Gastroesophageal sphincter (tissue), 4 donors: ENCODE data around the gene CDK14. TPM values are rescaled to one million over a fixed set of nuclear protein-coding genes. Genes with fewer than 3 reads are reported as not detected.

Source experiments
- ATAC-seq: fragments of 150-250 bp; one replicate; pipeline ENCODE4 v1.9.1; 2016; ENCODE audit warnings: mild to moderate bottlenecking, moderate library complexity
- H3K27ac ChIP-seq, 4 donors: fragments of 200-600 bp; sonication (generic) in 3 of 4; 1 replicate in 3 of 4; 2 replicates in 1 of 4; pipeline ENCODE4 v1.5.1; 2016 to 2019
- H3K27me3 ChIP-seq: fragments of 200-600 bp; sonication (generic); one replicate; pipeline ENCODE4 v1.5.1; 2019
- H3K36me3 ChIP-seq, 2 donors: fragments of 200-600 bp; sonication (generic); one replicate each; pipeline ENCODE4 v1.5.1; 2019; ENCODE audit warnings: control low read depth in 1 of 2
- H3K4me1 ChIP-seq, 3 donors: fragments of 200-600 bp; sonication (generic); 1 replicate in 2 of 3; 2 replicates in 1 of 3; pipeline ENCODE4 v1.5.1; 2016 to 2019; ENCODE audit warnings: control low read depth in 2 of 3
- H3K4me3 ChIP-seq, 2 donors: fragments of 200-600 bp; sonication (generic); one replicate each; pipeline ENCODE4 v1.5.1; 2019; ENCODE audit warnings: mild to moderate bottlenecking in 1 of 2, moderate library complexity in 1 of 2
- H3K9me3 ChIP-seq, 3 donors: fragments of 200-600 bp; sonication (generic); one replicate each; pipeline ENCODE4 v1.5.1; 2017 to 2019; ENCODE audit warnings: control low read depth in 2 of 3
- EP300 ChIP-seq: sonication (generic); formaldehyde crosslinking; IDR thresholded peaks from one replicate; pipeline ENCODE4 v1.6.1; 2017; ENCODE audit warnings: antibody characterized with exemption, mild to moderate bottlenecking
- POLR2A ChIP-seq, 2 donors: fragments of 450-650 bp; IDR thresholded peaks; one replicate each; pipeline ENCODE4 v1.6.1; 2017; ENCODE audit warnings: antibody characterized with exemption in 2 of 2, mild to moderate bottlenecking in 2 of 2, moderate library complexity in 1 of 2
- POLR2AphosphoS5 ChIP-seq: sonication (generic); formaldehyde crosslinking; IDR thresholded peaks from one replicate; pipeline ENCODE4 v1.6.1; 2017; ENCODE audit warnings: antibody characterized with exemption
- WGBS, 2 donors: methylation state at CpG; one replicate each; pipeline ENCODE4 v1.1.5; 2018; ENCODE audit warnings: low coverage in 1 of 2; 5-methylcytosine and 5-hydroxymethylcytosine counted together
- total RNA-seq, 4 donors: library from RNA; depleted of rRNA; stranded (reverse); fragments of >200 nt; gene quantifications; one replicate each; pipeline ENCODE4 v1.1.0, GENCODE V29; 2016
- TF ChIP-seq, protein P1 (sequence below), 4 experiments: fragments of 200-600 bp in 2 of 4; fragments of 450-650 bp in 2 of 4; sonication (generic) in 1 of 4; IDR thresholded peaks; one replicate each; pipeline ENCODE4 v1.5.1; 2017 to 2019; ENCODE audit warnings: antibody characterized with exemption in 4 of 4, mild to moderate bottlenecking in 2 of 4, moderate library complexity in 2 of 4

Gene CDK14
- total RNA-seq, 4 donors from 2014 or later: 14.8 to 28.7 (median 18.4) TPM

DNA sequence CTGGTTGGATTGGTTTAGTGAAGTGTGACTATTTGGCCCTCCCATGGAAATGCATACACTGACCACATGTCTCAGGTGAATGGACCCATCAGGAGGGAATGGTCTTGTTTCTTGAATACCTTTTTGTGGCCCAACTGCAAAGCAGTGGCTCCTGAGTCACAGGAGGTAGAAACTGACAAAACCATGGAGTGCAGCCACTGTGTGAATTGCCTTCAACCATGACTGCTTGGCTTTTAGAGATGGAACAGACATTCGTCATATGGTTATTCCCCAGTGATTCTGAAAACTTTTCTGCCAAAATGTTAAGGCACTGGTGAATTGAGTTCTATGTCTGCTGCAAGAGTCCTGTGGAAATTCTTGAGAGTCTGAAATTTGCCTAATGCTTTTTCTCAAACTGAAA lies 64.7 kb downstream of the CDK14 start:
- H3K4me1 ChIP-seq: peaks cover 8 to 29% (median 15%) of the 10 kb centered on the region in 3 donors
- H3K36me3 ChIP-seq: no peaks in the 10 kb centered on the region
- no peaks in the 10 kb centered on the region for H3K27me3 ChIP-seq
- H3K9me3 ChIP-seq: no peaks in the 10 kb centered on the region
- ATAC-seq: no peak
- WGBS, 2 donors: 14 to 22% methylated on average over 1 of the region's 1 CpG
- peak overlapping the region in 2 of 4 donors; percentile 20 to 33 for H3K27ac ChIP-seq
- TF ChIP-seq POLR2AphosphoS5 (no peak), EP300 (no peak), POLR2A (IDR thresholded peaks at IDR 0.05) (no peak)
- H3K4me3 ChIP-seq: no peak overlapping the region

DNA sequence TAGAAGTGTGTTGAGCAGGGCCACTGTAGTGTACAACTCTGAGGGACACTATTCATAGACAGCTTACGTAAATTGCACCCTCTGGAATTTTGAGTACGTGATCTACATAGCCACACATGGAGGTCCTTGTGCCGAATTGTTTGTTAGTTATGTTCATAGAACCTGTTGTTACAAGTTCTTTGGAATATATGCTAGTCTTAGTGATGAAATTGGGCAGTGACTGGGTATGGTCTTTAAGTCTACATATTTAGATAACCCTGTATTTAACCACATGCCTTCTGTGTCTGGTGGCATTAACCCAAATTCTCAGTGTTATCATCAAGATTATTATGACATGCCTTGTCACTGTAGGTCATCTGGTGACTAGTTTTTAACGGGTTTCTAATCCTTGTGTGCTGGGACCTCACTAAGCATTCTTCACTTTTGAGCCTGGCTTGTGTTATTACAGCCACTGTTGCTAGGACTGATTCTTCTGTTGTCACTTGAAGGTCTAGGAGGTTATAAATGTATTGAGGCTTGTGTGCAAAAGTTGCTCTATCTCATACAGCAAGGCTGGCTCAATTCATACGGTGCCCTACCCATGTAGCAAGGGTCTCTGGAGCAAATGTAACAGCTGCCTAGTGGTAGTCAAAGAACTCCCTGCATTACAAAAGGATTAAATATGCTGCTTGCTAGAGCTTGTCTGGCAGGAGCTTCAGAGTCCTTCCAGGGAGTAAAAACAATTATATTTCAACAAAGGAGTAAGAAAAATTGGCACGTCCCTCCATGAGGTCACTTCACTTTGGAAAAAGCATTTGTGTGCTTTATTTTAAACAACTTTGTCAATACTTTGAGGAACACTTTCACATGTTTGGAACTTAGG lies 65.4 kb downstream of the CDK14 start:
- no peaks in the 10 kb centered on the region for H3K27me3 ChIP-seq
- 8 to 39% methylated on average over 4 to 6 of the region's 6 CpGs for WGBS, 2 donors
- no peaks in the 10 kb centered on the region for H3K9me3 ChIP-seq
- H3K36me3 ChIP-seq: no peaks in the 10 kb centered on the region
- no peak for ATAC-seq
- no peak overlapping the region for H3K4me3 ChIP-seq
- H3K4me1 ChIP-seq: peaks cover 8 to 33% (median 15%) of the 10 kb centered on the region in 3 donors
- peak overlapping the region in 3 of 4 donors; percentile 20 to 33 (median 26) for H3K27ac ChIP-seq
- TF ChIP-seq, protein P1, sequence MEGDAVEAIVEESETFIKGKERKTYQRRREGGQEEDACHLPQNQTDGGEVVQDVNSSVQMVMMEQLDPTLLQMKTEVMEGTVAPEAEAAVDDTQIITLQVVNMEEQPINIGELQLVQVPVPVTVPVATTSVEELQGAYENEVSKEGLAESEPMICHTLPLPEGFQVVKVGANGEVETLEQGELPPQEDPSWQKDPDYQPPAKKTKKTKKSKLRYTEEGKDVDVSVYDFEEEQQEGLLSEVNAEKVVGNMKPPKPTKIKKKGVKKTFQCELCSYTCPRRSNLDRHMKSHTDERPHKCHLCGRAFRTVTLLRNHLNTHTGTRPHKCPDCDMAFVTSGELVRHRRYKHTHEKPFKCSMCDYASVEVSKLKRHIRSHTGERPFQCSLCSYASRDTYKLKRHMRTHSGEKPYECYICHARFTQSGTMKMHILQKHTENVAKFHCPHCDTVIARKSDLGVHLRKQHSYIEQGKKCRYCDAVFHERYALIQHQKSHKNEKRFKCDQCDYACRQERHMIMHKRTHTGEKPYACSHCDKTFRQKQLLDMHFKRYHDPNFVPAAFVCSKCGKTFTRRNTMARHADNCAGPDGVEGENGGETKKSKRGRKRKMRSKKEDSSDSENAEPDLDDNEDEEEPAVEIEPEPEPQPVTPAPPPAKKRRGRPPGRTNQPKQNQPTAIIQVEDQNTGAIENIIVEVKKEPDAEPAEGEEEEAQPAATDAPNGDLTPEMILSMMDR (IDR thresholded peaks at IDR 0.05): no peak
- TF ChIP-seq EP300 (no peak), POLR2AphosphoS5 (no peak), POLR2A (IDR thresholded peaks at IDR 0.05) (no peak)

DNA sequence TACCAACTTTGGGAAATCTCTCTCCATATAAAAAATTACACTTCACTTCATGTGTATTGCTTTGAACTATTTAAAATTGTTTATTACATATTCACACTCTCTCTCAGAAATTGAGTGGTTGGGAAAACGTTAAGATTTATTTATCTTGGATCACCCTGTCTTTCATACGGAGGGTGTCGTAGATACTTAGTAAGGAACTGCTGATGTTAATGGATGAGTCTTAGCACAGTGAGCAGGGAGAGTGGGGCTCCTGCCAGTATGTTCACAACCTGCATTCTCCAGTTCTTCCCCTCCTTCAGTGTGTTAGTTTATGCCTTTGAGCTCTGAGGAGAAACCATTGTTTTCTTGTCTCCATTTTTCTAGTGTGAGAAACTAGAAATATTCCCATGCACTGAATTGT lies 67.1 kb downstream of the CDK14 start:
- ATAC-seq: no peak
- H3K27me3 ChIP-seq: no peaks in the 10 kb centered on the region
- H3K4me1 ChIP-seq: peaks cover 8 to 33% (median 15%) of the 10 kb centered on the region in 3 donors
- no peak overlapping the region for H3K4me3 ChIP-seq
- TF ChIP-seq POLR2AphosphoS5 (no peak), EP300 (no peak), POLR2A (IDR thresholded peaks at IDR 0.05) (no peak)
- TF ChIP-seq, protein P1 (IDR thresholded peaks at IDR 0.05): no peak
- WGBS, 2 donors: 37 to 56% methylated on average over 3 of the region's 3 CpGs
- H3K27ac ChIP-seq: no peak overlapping the region
- H3K36me3 ChIP-seq: no peaks in the 10 kb centered on the region
- H3K9me3 ChIP-seq: no peaks in the 10 kb centered on the region

DNA sequence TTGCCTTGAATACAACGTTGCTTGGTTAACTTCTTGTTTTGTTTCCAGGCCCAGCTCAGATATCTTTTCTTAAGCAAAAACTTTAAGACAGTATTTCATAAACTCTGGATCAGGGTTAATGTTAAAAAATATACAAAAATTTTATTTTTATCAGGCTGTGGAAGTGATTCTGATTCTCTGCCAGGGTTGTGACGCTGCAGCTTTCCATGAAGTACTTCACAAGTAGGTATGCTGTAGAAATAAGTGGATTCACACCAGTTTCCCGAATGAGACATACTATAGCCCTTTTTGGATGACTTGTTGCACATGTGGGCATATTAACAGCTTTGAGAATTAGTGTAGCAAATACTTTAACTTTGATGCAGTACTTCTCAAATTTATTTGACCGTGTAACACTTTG lies 70.1 kb downstream of the CDK14 start:
- Histone ChIP-seq H3K27me3 (no peaks in the 10 kb centered on the region), H3K9me3 (no peaks in the 10 kb centered on the region), H3K4me3 (no peak overlapping the region), H3K36me3 (no peaks in the 10 kb centered on the region), H3K27ac (no peak overlapping the region), H3K4me1 (peaks cover 8 to 24% (median 11%) of the 10 kb centered on the region in 3 donors)
- 46 to 77% methylated on average over 4 of the region's 4 CpGs for WGBS, 2 donors
- TF ChIP-seq POLR2A (IDR thresholded peaks at IDR 0.05): no peak
- TF ChIP-seq EP300: no peak
- TF ChIP-seq, protein P1 (IDR thresholded peaks at IDR 0.05): no peak
- TF ChIP-seq POLR2AphosphoS5: no peak
- peak; percentile 40 for ATAC-seq

DNA sequence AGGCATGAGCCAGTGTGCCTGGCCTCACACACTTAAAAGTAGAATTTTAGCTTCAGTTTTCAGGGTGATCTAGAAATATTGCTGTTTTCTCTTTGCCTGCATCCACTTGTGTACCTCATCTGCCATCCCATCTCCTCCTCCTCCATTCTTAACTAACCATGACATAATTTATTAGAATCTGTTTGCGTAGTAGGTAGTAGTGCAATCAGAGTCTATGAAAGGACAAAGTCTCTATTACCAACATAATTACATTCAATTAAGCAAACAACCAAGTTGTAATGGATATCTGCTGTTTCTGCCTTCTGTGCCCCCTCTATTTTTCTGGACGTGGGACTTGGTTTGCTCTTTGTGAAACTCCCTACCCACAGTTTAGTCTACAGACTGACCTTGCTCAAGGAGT lies 72.9 kb downstream of the CDK14 start:
- no peaks in the 10 kb centered on the region for H3K36me3 ChIP-seq
- H3K4me1 ChIP-seq: peaks cover 0 to 7% (median 0%) of the 10 kb centered on the region in 3 donors
- no peaks in the 10 kb centered on the region for H3K9me3 ChIP-seq
- no peak for ATAC-seq
- H3K27me3 ChIP-seq: no peaks in the 10 kb centered on the region
- H3K4me3 ChIP-seq: no peak overlapping the region
- TF ChIP-seq EP300: no peak
- TF ChIP-seq POLR2AphosphoS5: no peak
- TF ChIP-seq POLR2A (IDR thresholded peaks at IDR 0.05): no peak
- TF ChIP-seq, protein P1 (IDR thresholded peaks at IDR 0.05): no peak
- 56 to 67% methylated on average over 2 of the region's 2 CpGs for WGBS, 2 donors
- H3K27ac ChIP-seq: no peak overlapping the region
